HepG2 (cell line): ENCODE measurements around the gene SPINT4. TPM values are rescaled to one million over a fixed set of nuclear protein-coding genes. Genes with fewer than 3 reads are reported as not detected.

Experiments
- BATF2 ChIP-seq: sonication (generic); formaldehyde crosslinking; IDR thresholded peaks from 2 replicates; pipeline ENCODE4 v1.8.0; 2022; ENCODE audit warnings: mild to moderate bottlenecking, missing genetic modification reagents, moderate library complexity
- BHLHE40 ChIP-seq: IDR thresholded peaks from 2 replicates; pipeline ENCODE4 v1.6.1; 2011; ENCODE audit warnings: low read length, improper control_type of control experiment
- CBX1 ChIP-seq: IDR thresholded peaks from one replicate; pipeline ENCODE4 v1.6.1; 2016; ENCODE audit warnings: antibody characterized with exemption, low read depth
- CEBPZ ChIP-seq: IDR thresholded peaks from 2 replicates; pipeline ENCODE4 v1.6.1; 2012; ENCODE audit warnings: low read length, improper control_type of control experiment
- HOXA9 ChIP-seq: sonication (generic); formaldehyde crosslinking; IDR thresholded peaks from 2 replicates; pipeline ENCODE4 v1.8.1; 2022; ENCODE audit warnings: missing genetic modification reagents, mild to moderate bottlenecking, moderate library complexity, borderline replicate concordance
- JUN ChIP-seq: sonication (generic); formaldehyde crosslinking; IDR thresholded peaks from 2 replicates; pipeline ENCODE4 v1.4.0; 2020; ENCODE audit warnings: mild to moderate bottlenecking, missing genetic modification reagents
- KDM5B ChIP-seq: sonication (generic); formaldehyde crosslinking; IDR thresholded peaks from 2 replicates; pipeline ENCODE4 v1.4.0; 2020; ENCODE audit warnings: missing genetic modification reagents, mild to moderate bottlenecking, borderline replicate concordance
- NFYB ChIP-seq: sonication (generic); formaldehyde crosslinking; IDR thresholded peaks from 2 replicates; pipeline ENCODE4 v1.4.0; 2020; ENCODE audit warnings: missing genetic modification reagents
- RBM39 ChIP-seq: fragments of 200-400 bp; formaldehyde crosslinking; IDR thresholded peaks from one replicate; pipeline ENCODE4 v1.6.1; 2018; ENCODE audit warnings: antibody characterized with exemption, mild to moderate bottlenecking, low read depth, low read length; ENCODE audit not compliant: poor library complexity, severe bottlenecking
- REL ChIP-seq: sonication (generic); formaldehyde crosslinking; conservative IDR thresholded peaks from 2 replicates; pipeline ENCODE4 v1.8.0; 2022; ENCODE audit warnings: mild to moderate bottlenecking, missing genetic modification reagents, moderate library complexity
- RNF2 ChIP-seq: fragments of 450-650 bp; conservative IDR thresholded peaks from 2 replicates; pipeline ENCODE4 v1.6.1; 2016; ENCODE audit warnings: low read depth
- RORA ChIP-seq: sonication (generic); formaldehyde crosslinking; IDR thresholded peaks from 2 replicates; pipeline ENCODE4 v1.5.0; 2020; ENCODE audit warnings: mild to moderate bottlenecking, missing genetic modification reagents, moderate library complexity
- SP1 ChIP-seq, 2 experiments: fragments of 450-650 bp in 1 of 2; sonication (generic) in 1 of 2; formaldehyde crosslinking in 1 of 2; IDR thresholded peaks; 2 replicates each; pipeline versions ENCODE4 v1.4.0 to v1.6.1; 2016 to 2020; ENCODE audit warnings: missing genetic modification reagents in 1 of 2
- TCF7L2 ChIP-seq: IDR thresholded peaks from 2 replicates; pipeline ENCODE4 v1.6.1; 2011; ENCODE audit warnings: mild to moderate bottlenecking, low read depth, low read length, moderate library complexity
- TEAD3 ChIP-seq: optimal IDR thresholded peaks from 2 replicates; pipeline ENCODE3; 2016; ENCODE audit warnings: borderline replicate concordance
- ZEB1 ChIP-seq: IDR thresholded peaks from 2 replicates; pipeline ENCODE4 v1.6.1; 2012; ENCODE audit warnings: mild to moderate bottlenecking, low read depth, inconsistent platforms; ENCODE audit not compliant: insufficient replicate concordance
- ZNF317 ChIP-seq: sonication (generic); formaldehyde crosslinking; IDR thresholded peaks from 2 replicates; pipeline ENCODE4 v1.5.0; 2020; ENCODE audit warnings: mild to moderate bottlenecking, missing genetic modification reagents
- ZNF383 ChIP-seq: sonication (generic); formaldehyde crosslinking; IDR thresholded peaks from 2 replicates; pipeline ENCODE4 v1.4.0; 2020; ENCODE audit warnings: missing genetic modification reagents, mild to moderate bottlenecking, borderline replicate concordance
- ZNF513 ChIP-seq: sonication (generic); formaldehyde crosslinking; conservative IDR thresholded peaks from 2 replicates; pipeline ENCODE4 v1.5.0; 2020; ENCODE audit warnings: missing genetic modification reagents
- ZNF547 ChIP-seq: sonication (generic); formaldehyde crosslinking; IDR thresholded peaks from 2 replicates; pipeline ENCODE4 v1.5.1; 2020; ENCODE audit warnings: mild to moderate bottlenecking, missing genetic modification reagents
- ZNF740 ChIP-seq: sonication (generic); formaldehyde crosslinking; IDR thresholded peaks from 2 replicates; pipeline ENCODE4 v1.4.0; 2020; ENCODE audit warnings: missing genetic modification reagents
- ZNF782 ChIP-seq: sonication (generic); formaldehyde crosslinking; IDR thresholded peaks from 2 replicates; pipeline ENCODE4 v1.4.0; 2020; ENCODE audit warnings: missing genetic modification reagents, mild to moderate bottlenecking, borderline replicate concordance
- ZNF800 ChIP-seq: sonication (generic); formaldehyde crosslinking; IDR thresholded peaks from 2 replicates; pipeline ENCODE4 v1.4.0; 2020; ENCODE audit warnings: missing genetic modification reagents
- polyA plus RNA-seq, 8 experiments: library from polyadenylated mRNA; depleted of rRNA in 3 of 8; stranded (reverse) in 7 of 8; unstranded in 1 of 8; fragments of >200 nt; fragmentation: Illumina TruSeq in 4 of 8; extraction: Trizol in 4 of 8; gene quantifications; 2 replicates each; pipeline versions ENCODE4 v1.2.1 to v1.2.3, GENCODE V29; 2011 to 2016; ENCODE audit warnings: low read depth in 4 of 8, missing spikeins in 1 of 8, mixed read lengths in 1 of 8; ENCODE audit not compliant: insufficient read depth in 1 of 8
- total RNA-seq, 5 experiments: library from RNA; depleted of rRNA; stranded (reverse); fragments of >200 nt; fragmentation: Illumina TruSeq; extraction: Trizol; gene quantifications; 2 replicates each; pipeline ENCODE4 v1.2.3, GENCODE V29; 2016; ENCODE audit warnings: low read depth in 1 of 5

SPINT4 gene
- total and polyA plus RNA-seq, 2 of the 13 experiments (the other 11 are each of a cell fraction or from before 2014, with no cell fraction given): not detected

GRCh38 chr20:45725134-45725533 lies 3.0 kb downstream of the SPINT4 start (continued):
- TF ChIP-seq CEBPZ: no peak
- TF ChIP-seq ZNF800 (CRISPR knock-in tag): no peak
- no peak for TF ChIP-seq RNF2
- TF ChIP-seq ZNF317 (CRISPR knock-in tag): no peak
- no peak for TF ChIP-seq ZNF383 (CRISPR knock-in tag)
- TF ChIP-seq NFYB: no peak
- no peak for TF ChIP-seq HOXA9
- TF ChIP-seq KDM5B (CRISPR knock-in tag): no peak
- TF ChIP-seq RBM39: no peak
- TF ChIP-seq TCF7L2: peak; percentile 50; the same call in 1 of the 2 replicates
- TF ChIP-seq ZNF547: no peak
- TF ChIP-seq RORA (CRISPR knock-in tag): no peak
- peak; percentile 72 for TF ChIP-seq TEAD3 (CRISPR knock-in tag)
- peak; percentile 46; the same call in 1 of the 2 replicates for TF ChIP-seq ZNF782
- no peak for TF ChIP-seq ZNF740 (CRISPR knock-in tag)
- no peak for TF ChIP-seq SP1 (IDR thresholded peaks at IDR 0.05)
- no peak for TF ChIP-seq SP1 (CRISPR knock-in tag; IDR thresholded peaks at IDR 0.05)
- TF ChIP-seq JUN (CRISPR knock-in tag): no peak
- TF ChIP-seq CBX1: no peak
- TF ChIP-seq ZNF513: no peak
- no peak for TF ChIP-seq BHLHE40
- no peak for TF ChIP-seq ZEB1
- no peak for TF ChIP-seq BATF2 (CRISPR knock-in tag)
- TF ChIP-seq REL (CRISPR knock-in tag): no peak
